Naive thymus-derived CD4-positive, alpha-beta T cell (primary cell): ENCODE measurements around the gene FETUB. TPM values are rescaled to one million over a fixed set of nuclear protein-coding genes. Genes with fewer than 3 reads are reported as not detected.

Experiments used
- ATAC-seq: fragments of 150-1000 bp; cut with Tn5 transposase; 2 replicates; pipeline ENCODE4 v1.10.0; 2021; ENCODE audit warnings: mild to moderate bottlenecking, moderate library complexity
- CTCF ChIA-PET: fragments of 350-600 bp; sonication (Branson Sonifier 250); formaldehyde crosslinking; loops from one replicate; lab custom pipeline; 2021; ENCODE audit warnings: antibody characterized with exemption; lab: Charles Lee
- POLR2A ChIA-PET: fragments of 350-600 bp; sonication (Branson Sonifier 250); formaldehyde crosslinking; loops from one replicate; lab custom pipeline; 2021; ENCODE audit warnings: antibody characterized with exemption, inconsistent platforms; lab: Charles Lee
- DNase-seq, 9 donors: peaks; one replicate each; pipeline versions ENCODE4 v3.0.0 to v3.0.0-alpha.2; 2020 to 2022; ENCODE audit warnings: mixed read lengths in 1 of 9
- H3K27ac ChIP-seq: one replicate; pipeline ENCODE4 v1.7.0; 2013; ENCODE audit warnings: mild to moderate bottlenecking, low read depth, low read length, moderate library complexity
- H3K27me3 ChIP-seq, 2 donors: one replicate each; pipeline ENCODE4 v1.7.0; 2013; ENCODE audit warnings: low read length in 2 of 2, mild to moderate bottlenecking in 2 of 2, moderate library complexity in 2 of 2; ENCODE audit not compliant: control insufficient read depth in 2 of 2, insufficient read depth in 2 of 2
- H3K36me3 ChIP-seq, 3 experiments: 1 replicate in 2 of 3; 2 replicates in 1 of 3; pipeline ENCODE4 v1.7.0; 2013; ENCODE audit warnings: low read length in 3 of 3, mild to moderate bottlenecking in 3 of 3, moderate library complexity in 1 of 3; ENCODE audit not compliant: insufficient read depth in 3 of 3, control insufficient read depth in 2 of 3
- H3K4me1 ChIP-seq, 2 donors: one replicate each; pipeline ENCODE4 v1.7.0; 2013; ENCODE audit warnings: low read length in 2 of 2, mild to moderate bottlenecking in 2 of 2, moderate library complexity in 1 of 2; ENCODE audit not compliant: control insufficient read depth in 2 of 2, insufficient read depth in 2 of 2
- H3K4me3 ChIP-seq: 2 replicates; pipeline ENCODE4 v1.7.0; 2013; ENCODE audit warnings: mild to moderate bottlenecking, low read length
- H3K9me3 ChIP-seq, 3 experiments: 1 replicate in 2 of 3; 2 replicates in 1 of 3; pipeline ENCODE4 v1.7.0; 2013; ENCODE audit warnings: low read length in 3 of 3; ENCODE audit not compliant: control insufficient read depth in 2 of 3
- H3K27ac Mint-ChIP-seq, 9 donors: one replicate each; pipeline ENCODE4 v1.8.0; 2020 to 2022; ENCODE audit warnings: mixed read lengths in 9 of 9, mild to moderate bottlenecking in 8 of 9, moderate library complexity in 5 of 9, inconsistent platforms in 2 of 9
- H3K27me3 Mint-ChIP-seq, 5 donors: one replicate each; pipeline ENCODE4 v1.8.0; 2021 to 2022; ENCODE audit warnings: mixed read lengths in 5 of 5, mild to moderate bottlenecking in 1 of 5
- H3K36me3 Mint-ChIP-seq, 5 donors: one replicate each; pipeline ENCODE4 v1.8.0; 2020 to 2022; ENCODE audit warnings: mixed read lengths in 5 of 5, mild to moderate bottlenecking in 3 of 5, inconsistent platforms in 1 of 5
- H3K4me1 Mint-ChIP-seq, 7 donors: one replicate each; pipeline ENCODE4 v1.8.0; 2020 to 2022; ENCODE audit warnings: mixed read lengths in 7 of 7, mild to moderate bottlenecking in 3 of 7, inconsistent platforms in 1 of 7
- H3K4me3 Mint-ChIP-seq, 10 donors: one replicate each; pipeline ENCODE4 v1.8.0; 2020 to 2022; ENCODE audit warnings: mild to moderate bottlenecking in 10 of 10, mixed read lengths in 10 of 10, moderate library complexity in 6 of 10, inconsistent platforms in 2 of 10
- H3K9me3 Mint-ChIP-seq, 11 donors: one replicate each; pipeline ENCODE4 v1.8.0; 2020 to 2022; ENCODE audit warnings: mixed read lengths in 11 of 11, mild to moderate bottlenecking in 4 of 11, inconsistent platforms in 1 of 11, moderate library complexity in 1 of 11
- intact Hi-C, 2 donors: fragments of 100-400 bp; cut with micrococcal nuclease; formaldehyde crosslinking; loops; one replicate each; pipeline ENCODE4 v1.15.1; 2023
- polyA plus RNA-seq, 2 donors: library from polyadenylated mRNA; unstranded; fragments of 300-500 nt; fragmentation: Illumina TruSeq; gene quantifications; one replicate each; pipeline ENCODE4 v1.2.3, GENCODE V29; 2021
- total RNA-seq, 6 experiments: library from RNA in 5 of 6; stranded (reverse) in 5 of 6; gene quantifications; 1 replicate in 5 of 6; 2 replicates in 1 of 6; pipeline ENCODE4 v1.2.3 and lab custom pipeline; 2021 to 2026

The FETUB gene
- total and polyA plus RNA-seq, 7 experiments from 2014 or later, result not detected

DNA sequence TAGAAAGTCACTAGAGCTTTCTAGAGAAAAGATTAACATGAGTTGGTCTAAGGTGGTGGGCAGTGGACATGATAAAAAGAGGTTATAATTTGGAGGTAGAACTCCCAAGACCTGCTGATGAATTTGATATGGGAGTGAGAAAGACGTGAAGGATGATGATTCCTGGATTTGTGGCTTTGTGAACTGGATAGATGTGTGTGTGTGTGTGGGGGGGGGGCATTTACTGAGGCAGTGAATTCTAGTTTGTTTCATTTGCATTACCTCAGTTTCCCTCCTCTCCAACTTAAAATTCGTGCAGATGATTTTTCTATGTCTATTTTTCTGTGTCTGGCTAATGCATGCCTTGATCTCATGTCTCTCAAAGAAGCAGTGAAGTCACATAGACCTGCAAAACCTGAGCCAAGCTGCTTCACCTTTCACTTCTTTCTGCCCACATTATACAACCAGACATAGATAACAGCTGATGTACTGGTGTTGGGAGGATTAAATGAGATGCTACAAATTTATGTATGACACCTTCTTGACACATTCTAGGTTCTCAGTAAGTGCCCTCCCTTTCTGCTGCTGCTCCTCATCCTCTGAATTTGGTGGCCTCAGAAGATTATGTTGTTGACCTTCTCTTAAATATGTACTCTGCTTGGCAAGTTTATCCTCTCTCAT lies 17.4 kb upstream of the FETUB start:
- Histone ChIP-seq H3K4me1 (no peaks in the 10 kb centered on the region), H3K27ac (no peak overlapping the region), H3K36me3 (no peaks in the 10 kb centered on the region), H3K9me3 (no peaks in the 10 kb centered on the region), H3K27me3 (no peaks in the 10 kb centered on the region), H3K4me3 (no peak overlapping the region)
- H3K9me3 Mint-ChIP-seq, result no peaks in the 10 kb centered on the region
- CTCF ChIA-PET, result no interaction called here
- peaks cover 0 to under 1% (median 0%) of the 10 kb centered on the region in 7 donors for H3K4me1 Mint-ChIP-seq
- intact Hi-C loops, result no loop called here
- POLR2A ChIA-PET, result no interaction called here
- no peak overlapping the region for H3K27ac Mint-ChIP-seq
- ATAC-seq (no peak), DNase-seq (no peak)
- peaks cover 10 to 35% (median 14%) of the 10 kb centered on the region in 5 donors for H3K27me3 Mint-ChIP-seq
- no peaks in the 10 kb centered on the region for H3K36me3 Mint-ChIP-seq
- no peak overlapping the region for H3K4me3 Mint-ChIP-seq

DNA sequence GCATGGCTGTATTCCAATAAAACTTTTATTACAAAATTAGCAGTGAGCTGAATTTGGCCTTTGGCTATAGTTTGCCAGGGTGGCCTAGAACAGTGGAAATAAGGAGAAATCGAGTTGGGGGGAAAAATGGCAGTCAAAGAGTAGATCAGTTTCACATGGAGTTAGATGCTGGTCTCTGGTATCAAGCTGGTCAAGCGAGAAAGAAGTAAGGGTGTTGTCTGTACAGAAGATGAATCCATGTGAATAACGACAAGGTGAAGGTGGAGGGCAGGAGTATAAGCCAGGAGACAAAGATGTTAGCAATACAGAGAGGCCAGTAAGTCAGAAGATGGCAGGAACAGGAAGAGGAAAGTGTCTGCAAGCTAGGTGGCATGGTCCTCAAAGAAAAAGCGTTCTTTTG lies 15.6 kb upstream of the FETUB start:
- intact Hi-C loops, result no loop called here
- no peaks in the 10 kb centered on the region for H3K36me3 Mint-ChIP-seq
- no peak for DNase-seq
- H3K27me3 Mint-ChIP-seq, result peaks cover 0 to 32% (median 4%) of the 10 kb centered on the region in 5 donors
- H3K27me3 ChIP-seq, result no peaks in the 10 kb centered on the region
- no peak overlapping the region for H3K27ac Mint-ChIP-seq
- H3K36me3 ChIP-seq, result no peaks in the 10 kb centered on the region
- no peak overlapping the region for H3K4me3 ChIP-seq
- POLR2A ChIA-PET, result no interaction called here
- no peak overlapping the region for H3K4me3 Mint-ChIP-seq
- no peaks in the 10 kb centered on the region for H3K9me3 ChIP-seq
- no peak overlapping the region for H3K27ac ChIP-seq
- no peaks in the 10 kb centered on the region for H3K9me3 Mint-ChIP-seq
- no peaks in the 10 kb centered on the region for H3K4me1 ChIP-seq
- no peaks in the 10 kb centered on the region for H3K4me1 Mint-ChIP-seq
- CTCF ChIA-PET, result interaction anchor here (1.2 to 2.2 kb wide), 2 partner anchors 8 to 14 kb away, joined by 3 to 7 read pairs; no protein-coding TSS in a partner anchor
- no peak for ATAC-seq

DNA sequence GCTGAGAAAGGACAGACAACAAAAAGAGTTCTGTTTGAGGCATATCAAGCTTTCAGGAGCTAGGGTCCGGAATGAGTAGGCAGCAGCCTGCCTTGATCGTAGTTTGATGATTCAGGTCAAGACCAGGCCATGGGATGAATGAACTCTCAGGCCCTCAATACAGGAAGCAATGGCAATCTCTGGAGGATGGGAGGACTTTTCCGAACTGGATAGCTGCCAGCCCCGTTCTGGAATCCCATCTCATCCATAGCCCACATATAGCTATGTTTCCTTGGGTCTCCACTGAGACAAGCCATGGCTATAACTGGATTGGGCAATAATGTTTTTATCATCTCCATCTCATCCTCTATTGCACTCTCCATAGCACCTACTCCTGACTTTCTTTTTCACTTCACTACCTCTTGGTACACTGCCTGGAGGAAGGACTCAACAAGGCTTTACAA lies 14.6 kb upstream of the FETUB start:
- POLR2A ChIA-PET, result no interaction called here
- intact Hi-C loops, result no loop called here

DNA sequence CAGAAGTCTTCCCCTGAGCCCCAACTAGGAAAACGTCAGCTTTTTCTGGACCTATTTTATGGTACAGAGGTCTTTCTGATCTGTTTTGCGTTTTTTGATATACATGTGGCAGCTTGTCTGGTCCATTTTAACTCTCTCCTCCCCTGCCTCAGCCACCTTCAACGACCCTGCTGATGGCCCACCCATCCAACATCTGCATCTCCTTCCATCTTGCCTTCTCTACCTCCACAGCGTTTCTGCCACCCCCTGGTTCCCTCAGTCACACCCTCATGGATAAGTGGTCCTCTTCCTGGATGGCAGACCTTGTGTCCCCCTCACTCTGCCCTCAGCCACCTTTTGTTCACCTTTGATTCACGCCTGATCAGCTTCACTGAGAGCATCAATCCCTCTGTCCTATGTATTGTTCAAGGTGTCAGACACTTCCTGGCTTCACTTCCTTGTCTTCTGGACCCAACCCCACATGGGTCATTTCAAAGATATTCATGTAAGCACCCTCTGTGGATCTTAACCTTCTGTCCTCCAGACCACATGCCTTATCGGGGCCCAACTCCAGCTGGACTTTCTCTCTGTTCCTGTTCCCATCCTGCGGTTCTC lies 13.8 kb upstream of the FETUB start:
- H3K4me1 ChIP-seq, result no peaks in the 10 kb centered on the region
- no peaks in the 10 kb centered on the region for H3K27me3 ChIP-seq
- no peaks in the 10 kb centered on the region for H3K9me3 ChIP-seq
- peaks cover 0 to 33% (median 14%) of the 10 kb centered on the region in 5 donors for H3K27me3 Mint-ChIP-seq
- H3K27ac Mint-ChIP-seq, result no peak overlapping the region
- CTCF ChIA-PET, result interaction anchor here (1.0 to 2.2 kb wide), 2 partner anchors 10 to 15 kb away, joined by 3 to 7 read pairs; no protein-coding TSS in a partner anchor
- DNase-seq, result no peak
- no peak overlapping the region for H3K27ac ChIP-seq
- no peak overlapping the region for H3K4me3 ChIP-seq
- H3K4me1 Mint-ChIP-seq, result peaks cover 0 to 2% (median 0%) of the 10 kb centered on the region in 7 donors
- no peak for ATAC-seq
- intact Hi-C loops, result no loop called here
- POLR2A ChIA-PET, result no interaction called here
- H3K36me3 Mint-ChIP-seq, result no peaks in the 10 kb centered on the region
- no peaks in the 10 kb centered on the region for H3K36me3 ChIP-seq
- no peaks in the 10 kb centered on the region for H3K9me3 Mint-ChIP-seq
- H3K4me3 Mint-ChIP-seq, result no peak overlapping the region

More for the DNA sequence above, 14.6 kb upstream of the FETUB start:
- H3K36me3 Mint-ChIP-seq, result no peaks in the 10 kb centered on the region
- H3K4me3 ChIP-seq, result no peak overlapping the region
- no peaks in the 10 kb centered on the region for H3K9me3 ChIP-seq
- H3K9me3 Mint-ChIP-seq, result no peaks in the 10 kb centered on the region
- DNase-seq, result no peak
- CTCF ChIA-PET, result interaction anchor here (1.2 to 2.2 kb wide), 2 partner anchors 9 to 15 kb away, joined by 3 to 7 read pairs; no protein-coding TSS in a partner anchor
- H3K4me3 Mint-ChIP-seq, result no peak overlapping the region
- peaks cover 0 to under 1% (median 0%) of the 10 kb centered on the region in 7 donors for H3K4me1 Mint-ChIP-seq
- no peak for ATAC-seq
- no peak overlapping the region for H3K27ac ChIP-seq
- H3K27me3 Mint-ChIP-seq, result peaks cover 0 to 33% (median 8%) of the 10 kb centered on the region in 5 donors
- no peaks in the 10 kb centered on the region for H3K27me3 ChIP-seq
- no peak overlapping the region for H3K27ac Mint-ChIP-seq
- no peaks in the 10 kb centered on the region for H3K36me3 ChIP-seq
- H3K4me1 ChIP-seq, result no peaks in the 10 kb centered on the region

DNA sequence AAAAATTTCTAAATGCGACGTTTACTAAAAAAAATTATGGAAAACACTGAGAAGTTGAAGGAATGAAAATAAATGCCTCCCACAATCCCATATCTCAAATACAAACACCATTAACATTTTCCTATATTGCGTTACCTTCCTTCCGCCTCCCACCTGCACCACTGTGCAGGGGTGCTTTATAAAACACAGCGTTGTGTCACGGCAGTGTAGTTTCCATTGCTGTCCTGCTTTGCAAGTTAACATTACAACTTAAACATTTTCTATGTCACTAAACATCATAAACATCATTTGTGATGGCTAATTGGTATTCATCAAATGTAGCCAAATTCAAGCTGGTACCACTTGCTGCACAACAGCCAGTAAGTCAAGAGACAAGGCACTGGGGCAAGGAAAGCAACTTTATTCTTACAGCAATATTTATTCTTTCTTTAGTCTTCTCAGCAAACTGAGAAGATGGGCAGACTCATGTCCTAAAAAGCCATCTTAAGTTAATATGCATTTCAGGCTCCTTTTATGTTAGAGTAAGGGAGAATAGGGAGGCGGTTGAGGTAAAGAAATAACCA lies 12.3 kb upstream of the FETUB start:
- H3K9me3 Mint-ChIP-seq, result no peaks in the 10 kb centered on the region
- H3K27me3 ChIP-seq, result no peaks in the 10 kb centered on the region
- H3K36me3 ChIP-seq, result no peaks in the 10 kb centered on the region
- no peak overlapping the region for H3K4me3 Mint-ChIP-seq
- H3K27ac ChIP-seq, result no peak overlapping the region
- POLR2A ChIA-PET, result interaction anchor here (0.6 kb wide), 1 partner anchor 42 kb away, joined by 3 read pairs; no protein-coding TSS in a partner anchor
- H3K27me3 Mint-ChIP-seq, result peaks cover 0 to 26% (median 10%) of the 10 kb centered on the region in 5 donors
- H3K27ac Mint-ChIP-seq, result no peak overlapping the region
- intact Hi-C loops, result no loop called here
- peaks cover 0 to 2% (median 0%) of the 10 kb centered on the region in 7 donors for H3K4me1 Mint-ChIP-seq
- H3K4me1 ChIP-seq, result no peaks in the 10 kb centered on the region
- CTCF ChIA-PET, result no interaction called here
- no peaks in the 10 kb centered on the region for H3K9me3 ChIP-seq
- no peak for ATAC-seq
- no peaks in the 10 kb centered on the region for H3K36me3 Mint-ChIP-seq
- no peak for DNase-seq
- no peak overlapping the region for H3K4me3 ChIP-seq

DNA sequence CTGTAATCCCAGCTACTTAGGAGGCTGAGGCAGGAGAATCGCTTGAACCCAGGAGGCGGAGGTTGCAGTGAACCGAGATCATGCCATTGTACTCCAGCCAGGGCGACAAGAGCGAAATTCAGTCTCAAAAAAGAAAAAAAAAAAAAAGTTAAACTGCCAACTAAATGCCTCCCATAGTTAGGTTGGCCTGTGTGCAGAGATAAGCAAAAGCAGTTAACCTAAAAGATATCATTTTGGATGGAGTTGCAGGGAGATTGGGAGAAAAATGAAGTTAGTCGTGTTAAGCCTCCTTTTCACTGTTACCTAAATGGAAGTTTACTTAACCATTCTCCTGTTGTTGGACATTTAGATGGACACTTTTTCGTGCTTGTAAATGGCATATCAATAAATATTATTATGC lies 11.4 kb upstream of the FETUB start:
- no peak for ATAC-seq

More for the DNA sequence above, 11.4 kb upstream of the FETUB start:
- Histone ChIP-seq H3K9me3 (no peaks in the 10 kb centered on the region), H3K4me1 (no peaks in the 10 kb centered on the region), H3K36me3 (no peaks in the 10 kb centered on the region), H3K4me3 (no peak overlapping the region), H3K27ac (no peak overlapping the region), H3K27me3 (no peaks in the 10 kb centered on the region)
- DNase-seq, result no peak
- H3K4me3 Mint-ChIP-seq, result no peak overlapping the region
- POLR2A ChIA-PET, result no interaction called here
- no peak overlapping the region for H3K27ac Mint-ChIP-seq
- H3K27me3 Mint-ChIP-seq, result peaks cover 0 to 21% (median 10%) of the 10 kb centered on the region in 5 donors
- CTCF ChIA-PET, result no interaction called here
- intact Hi-C loops, result no loop called here
- peaks cover 0 to 2% (median 0%) of the 10 kb centered on the region in 7 donors for H3K4me1 Mint-ChIP-seq
- H3K36me3 Mint-ChIP-seq, result no peaks in the 10 kb centered on the region
- no peaks in the 10 kb centered on the region for H3K9me3 Mint-ChIP-seq
